WERI-Rb-1 (cell line): ENCODE measurements around the gene SORCS2.

Experiments
- DNase-seq: peaks from one replicate; pipeline ENCODE4 v3.0.0-alpha.2; 2020
- H3K27ac ChIP-seq: fragments of 250-450 bp; sonication (Bioruptor Pico); 2 replicates; pipeline ENCODE4 v1.5.1; 2020; ENCODE audit warnings: mild to moderate bottlenecking, moderate library complexity
- H3K27me3 ChIP-seq: fragments of 250-450 bp; sonication (Bioruptor Pico); 2 replicates; pipeline ENCODE4 v1.5.1; 2021; ENCODE audit warnings: mild to moderate bottlenecking, low read depth, moderate library complexity; ENCODE audit not compliant: insufficient read depth, severe bottlenecking
- H3K36me3 ChIP-seq: fragments of 250-450 bp; sonication (Bioruptor Pico); 2 replicates; pipeline ENCODE4 v1.5.1; 2020; ENCODE audit warnings: mild to moderate bottlenecking, moderate library complexity
- H3K4me3 ChIP-seq: 2 replicates; pipeline ENCODE4 v1.5.1; 2011; ENCODE audit warnings: low read depth, mild to moderate bottlenecking, control low read depth, low read length
- H3K9me3 ChIP-seq: fragments of 250-450 bp; sonication (Bioruptor Pico); 2 replicates; pipeline ENCODE4 v1.5.1; 2021; ENCODE audit warnings: mild to moderate bottlenecking, moderate library complexity; ENCODE audit not compliant: severe bottlenecking
- CTCF ChIP-seq: IDR thresholded peaks from 2 replicates; pipeline ENCODE4 v1.5.1; 2011; ENCODE audit warnings: low read depth, mild to moderate bottlenecking, control low read depth, inconsistent platforms, low read length

The SORCS2 gene

GRCh38 chr4:7693237-7693608 lies 500.9 kb downstream of the SORCS2 start:
- H3K9me3 ChIP-seq = no peaks in the 10 kb centered on the region
- no peak for TF ChIP-seq CTCF
- H3K27me3 ChIP-seq = no peaks in the 10 kb centered on the region
- no peak for DNase-seq
- no peak overlapping the region for H3K4me3 ChIP-seq
- H3K36me3 ChIP-seq = peaks cover 30% of the 10 kb centered on the region
- no peak overlapping the region for H3K27ac ChIP-seq

- Histone ChIP-seq H3K9me3 (no peaks in the 10 kb centered on the region), H3K27ac (no peak overlapping the region), H3K4me3 (no peak overlapping the region), H3K27me3 (no peaks in the 10 kb centered on the region), H3K36me3 (peaks cover 32% of the 10 kb centered on the region)
- TF ChIP-seq CTCF = no peak
- DNase-seq = no peak
These were observed 501.4 kb downstream of the SORCS2 start for GRCh38 chr4:7693711-7694110.

- Histone ChIP-seq H3K36me3 (peaks cover 31% of the 10 kb centered on the region), H3K27me3 (no peaks in the 10 kb centered on the region), H3K27ac (no peak overlapping the region), H3K9me3 (no peaks in the 10 kb centered on the region), H3K4me3 (no peak overlapping the region)
- no peak for DNase-seq
- TF ChIP-seq CTCF = no peak
These were observed 502.0 kb downstream of the SORCS2 start for GRCh38 chr4:7694324-7694723.

GRCh38 chr4:7697343-7697742 lies 505.0 kb downstream of the SORCS2 start:
- Histone ChIP-seq H3K9me3 (no peaks in the 10 kb centered on the region), H3K27ac (no peak overlapping the region), H3K27me3 (no peaks in the 10 kb centered on the region), H3K36me3 (peaks cover 13% of the 10 kb centered on the region), H3K4me3 (no peak overlapping the region)
- no peak for DNase-seq
- no peak for TF ChIP-seq CTCF

- DNase-seq = no peak
- H3K27me3 ChIP-seq = no peaks in the 10 kb centered on the region
- H3K4me3 ChIP-seq = no peak overlapping the region
- H3K27ac ChIP-seq = no peak overlapping the region
- no peak for TF ChIP-seq CTCF
- no peaks in the 10 kb centered on the region for H3K9me3 ChIP-seq
- peaks cover 13% of the 10 kb centered on the region for H3K36me3 ChIP-seq
These were observed 505.5 kb downstream of the SORCS2 start for GRCh38 chr4:7697821-7698220.

GRCh38 chr4:7698584-7698983 lies 506.2 kb downstream of the SORCS2 start:
- H3K9me3 ChIP-seq = no peaks in the 10 kb centered on the region
- peaks cover 13% of the 10 kb centered on the region for H3K36me3 ChIP-seq
- H3K27me3 ChIP-seq = no peaks in the 10 kb centered on the region
- TF ChIP-seq CTCF = no peak
- H3K27ac ChIP-seq = no peak overlapping the region
- DNase-seq = no peak
- H3K4me3 ChIP-seq = no peak overlapping the region
